GM18867 (cell line): ENCODE data around the gene SPRED1.
"Not testable (repeated sequence)": the region's sequence is repeated elsewhere in the genome, so short reads cannot be mapped to it uniquely, and the experiment has no call there.

Experiments
- ATAC-seq: cut with Tn5 transposase; IDR thresholded peaks from one replicate; pipeline ENCODE4 v1.9.1; 2021; ENCODE audit warnings: mild to moderate bottlenecking, moderate library complexity; ENCODE audit not compliant: unreplicated experiment

Gene SPRED1

DNA sequence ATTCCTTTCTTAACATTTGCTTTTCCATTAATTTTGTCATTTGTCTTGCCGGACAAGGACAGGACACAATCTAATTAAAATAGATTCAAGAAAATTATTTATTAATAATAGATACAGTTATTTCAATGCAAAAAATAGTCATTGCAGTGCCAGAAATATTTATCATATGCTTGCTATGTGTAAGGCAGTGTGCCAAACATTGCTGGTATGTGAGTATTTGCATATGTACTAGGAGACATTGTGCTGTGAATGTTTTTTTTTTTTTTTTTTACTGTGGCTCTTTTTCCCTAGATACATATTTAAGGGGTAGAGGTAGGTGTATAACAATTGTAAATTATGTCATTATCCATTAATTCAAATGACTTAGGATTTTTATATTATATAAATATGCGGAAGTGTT lies 23.3 kb downstream of the SPRED1 start:
- ATAC-seq: no peak

DNA sequence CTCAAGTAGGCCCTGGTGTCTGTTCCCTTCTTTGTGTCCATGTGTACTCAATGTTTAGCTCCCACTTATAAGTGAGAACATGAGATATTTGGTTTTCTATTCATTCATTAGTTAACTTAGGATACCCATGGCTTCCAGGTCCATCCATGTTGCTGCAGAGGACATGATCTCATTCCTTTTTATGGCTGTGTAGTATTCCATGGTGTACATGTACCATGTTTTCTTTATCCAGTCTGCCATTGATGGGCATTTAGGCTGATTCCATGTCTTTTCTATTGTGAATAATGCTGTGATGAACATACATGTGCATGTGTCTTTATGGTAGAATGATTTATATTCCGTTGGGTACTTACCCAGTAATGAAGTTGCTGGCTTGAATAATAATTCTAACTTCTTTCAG lies 24.6 kb downstream of the SPRED1 start:
- not testable (repeated sequence) for ATAC-seq

DNA sequence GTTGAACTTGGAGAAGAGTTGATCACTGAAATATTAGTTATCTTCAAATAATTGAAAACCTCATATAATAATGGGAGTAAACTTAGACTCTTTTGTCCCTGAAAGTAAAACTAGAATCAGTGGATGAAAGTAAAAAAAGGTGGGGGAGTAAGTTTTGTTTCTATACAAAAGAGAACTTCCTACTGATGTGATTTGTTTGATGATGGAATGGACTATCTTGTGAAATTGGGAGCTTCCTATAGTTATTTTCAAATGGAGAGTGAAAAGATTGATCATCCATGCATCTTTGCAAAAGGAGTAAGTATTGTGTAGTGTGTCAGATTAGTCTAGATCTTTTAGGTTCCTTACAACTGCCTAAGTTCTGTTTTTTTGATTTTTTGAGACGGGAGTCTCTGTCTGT lies 28.4 kb downstream of the SPRED1 start:
- ATAC-seq: no peak

DNA sequence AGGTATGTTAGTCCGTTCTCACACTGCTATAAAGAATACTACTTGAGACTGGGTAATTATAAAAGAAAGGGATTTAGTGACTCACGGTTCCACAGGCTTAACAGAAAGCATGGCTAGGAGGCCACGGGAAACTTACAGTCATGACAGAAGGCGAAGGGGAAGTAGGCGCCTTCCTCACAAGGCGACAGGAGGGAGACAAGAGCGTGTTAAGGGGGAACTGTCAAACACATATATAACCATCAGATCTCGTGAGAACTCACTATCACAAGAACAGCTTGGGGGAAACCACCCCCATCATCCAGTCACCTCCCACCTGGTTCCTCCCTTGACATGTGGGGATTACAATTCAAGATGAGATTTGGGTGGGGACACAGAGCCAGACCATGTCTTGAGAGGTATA lies 30.4 kb downstream of the SPRED1 start:
- no peak for ATAC-seq

DNA sequence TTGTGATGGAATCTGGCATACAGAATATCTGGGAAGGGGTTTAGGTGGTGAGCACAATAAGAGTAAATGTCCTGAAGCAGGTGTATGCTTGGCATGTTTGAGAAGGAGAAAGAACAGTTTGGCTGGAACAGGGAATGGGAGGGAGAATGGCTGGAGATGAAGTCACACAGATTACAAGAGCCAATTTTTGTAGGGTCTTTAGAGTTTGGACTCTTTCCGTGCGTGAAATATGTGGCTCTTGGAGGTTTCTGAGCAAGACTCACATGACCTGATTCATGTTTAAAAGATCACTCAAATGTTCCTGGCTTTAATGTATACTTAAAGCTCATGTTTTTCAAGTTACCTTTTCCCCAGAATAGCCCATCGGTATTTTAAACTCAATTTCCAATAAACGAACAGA lies 32.8 kb downstream of the SPRED1 start:
- ATAC-seq: no peak

DNA sequence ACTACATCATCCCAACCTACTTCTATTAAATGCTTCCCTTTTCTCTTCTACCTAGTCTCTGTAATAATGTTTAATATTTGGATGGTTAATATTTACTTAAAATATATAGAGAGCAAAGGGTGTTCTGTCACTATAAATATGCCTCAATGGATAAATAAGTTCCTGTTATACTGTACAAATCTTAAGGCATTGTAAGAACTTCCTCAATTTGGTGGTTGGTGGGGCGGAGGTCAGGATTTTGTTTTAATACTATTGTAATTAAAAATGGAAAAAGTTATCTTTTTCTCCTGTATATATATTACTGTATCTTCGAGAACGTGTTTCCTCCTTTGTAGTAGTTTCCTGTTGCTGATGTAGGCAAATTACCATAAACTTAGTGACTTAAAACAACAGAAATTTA lies 41.5 kb downstream of the SPRED1 start:
- no peak for ATAC-seq

DNA sequence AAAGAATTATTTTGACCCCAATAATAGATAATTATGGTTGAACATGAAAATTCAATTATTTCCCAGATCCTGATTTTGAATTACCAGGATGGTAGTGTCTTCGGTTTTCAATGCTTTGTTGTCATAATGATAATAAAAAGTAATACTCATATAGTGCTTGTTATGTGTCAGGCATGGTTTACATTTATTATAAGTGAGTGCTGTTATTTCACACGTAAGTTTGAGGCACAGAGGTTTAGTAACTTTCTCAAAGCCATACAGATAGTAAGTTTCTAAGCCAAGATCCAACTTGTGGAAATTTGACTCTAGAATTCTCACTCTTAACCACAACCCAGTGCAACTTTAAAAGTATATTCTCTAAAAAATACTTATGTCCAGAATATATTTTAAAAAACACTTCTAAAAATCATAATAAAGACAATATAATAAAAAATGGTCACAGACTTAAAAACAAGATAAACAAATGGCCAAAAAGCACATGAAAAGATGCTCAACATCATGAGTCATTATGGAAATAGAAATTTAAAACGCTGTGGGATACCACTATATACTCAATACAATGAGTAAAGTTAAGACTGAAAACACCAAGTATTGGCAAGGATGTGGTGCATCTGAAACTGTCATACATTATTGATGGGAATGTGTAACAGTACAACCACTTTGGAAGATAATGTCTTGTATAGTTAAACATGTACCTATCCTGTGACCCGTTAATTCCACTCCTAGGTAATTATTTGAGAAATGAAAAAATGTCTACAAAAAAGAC lies 45.2 kb downstream of the SPRED1 start:
- ATAC-seq: peak; percentile 70

DNA sequence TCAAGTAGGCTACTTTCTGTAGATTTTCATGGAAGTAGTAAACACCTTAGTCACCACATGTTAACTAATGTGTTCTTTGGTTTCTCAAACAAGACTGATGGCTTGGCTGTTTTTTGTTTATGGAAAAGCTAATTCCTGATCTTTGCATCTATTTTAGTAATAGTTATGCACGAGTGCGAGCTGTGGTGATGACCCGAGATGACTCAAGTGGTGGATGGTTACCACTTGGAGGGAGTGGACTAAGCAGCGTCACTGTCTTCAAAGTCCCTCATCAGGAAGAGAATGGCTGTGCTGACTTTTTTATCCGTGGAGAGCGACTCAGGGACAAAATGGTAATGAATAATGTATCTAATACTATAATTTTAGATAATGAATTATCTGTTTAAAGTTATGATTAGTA lies 46.6 kb downstream of the SPRED1 start:
- no peak for ATAC-seq

DNA sequence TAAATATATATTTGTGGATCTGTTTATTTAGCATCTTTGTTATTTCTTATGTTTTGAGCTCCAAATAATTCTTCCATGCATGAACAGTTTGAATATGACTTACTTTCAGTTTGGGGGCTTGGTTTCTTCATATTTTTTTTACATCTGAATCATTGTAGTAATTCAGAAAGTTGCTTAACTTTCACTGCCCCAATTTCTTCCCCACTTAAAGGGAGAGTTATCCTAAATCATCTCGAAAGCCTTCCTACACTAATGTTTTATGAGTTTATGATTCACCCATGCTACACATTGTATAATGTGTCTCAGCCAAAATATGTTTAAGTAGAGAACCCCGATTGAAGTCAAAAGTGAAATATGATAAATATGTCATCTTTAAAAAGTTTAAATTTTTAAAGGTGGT lies 47.8 kb downstream of the SPRED1 start:
- no peak for ATAC-seq

DNA sequence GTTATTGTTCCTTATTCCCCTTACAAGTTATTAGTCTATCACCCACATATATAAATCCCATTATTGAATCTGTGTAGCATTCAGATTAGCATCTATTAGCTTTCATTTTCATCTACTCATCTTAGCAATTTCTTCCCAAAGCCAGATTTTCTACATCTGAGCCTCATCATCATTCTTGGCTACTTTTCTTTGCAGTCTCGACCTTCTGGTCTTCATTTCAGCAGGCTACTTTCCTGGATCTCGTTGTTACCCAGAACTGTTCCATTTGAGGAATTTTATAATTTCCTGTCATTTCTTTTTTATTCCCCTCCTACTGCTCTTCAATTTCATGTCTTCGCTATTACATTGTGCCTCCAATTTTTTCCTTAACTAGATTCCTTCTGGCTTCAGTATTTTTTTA lies 51.8 kb downstream of the SPRED1 start:
- no peak for ATAC-seq

DNA sequence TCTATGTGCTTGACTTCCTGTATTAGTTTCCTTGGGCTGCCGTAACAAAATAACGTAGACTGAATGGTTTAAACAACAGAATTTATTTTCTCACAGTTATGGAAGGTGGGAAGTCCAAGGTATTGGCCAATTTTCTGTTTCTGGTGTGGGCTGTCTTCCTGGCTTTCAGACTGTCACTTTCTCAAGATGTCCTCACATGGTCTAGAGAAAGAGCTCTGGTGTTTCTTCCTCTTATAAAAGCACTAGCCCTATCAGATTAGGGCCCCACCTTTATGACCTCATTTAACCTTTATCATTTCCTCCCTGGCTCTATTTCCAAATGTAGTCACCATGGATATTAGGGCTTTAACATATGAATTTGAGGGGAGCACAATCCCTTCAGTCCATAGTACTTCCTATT lies 54.6 kb downstream of the SPRED1 start:
- no peak for ATAC-seq

DNA sequence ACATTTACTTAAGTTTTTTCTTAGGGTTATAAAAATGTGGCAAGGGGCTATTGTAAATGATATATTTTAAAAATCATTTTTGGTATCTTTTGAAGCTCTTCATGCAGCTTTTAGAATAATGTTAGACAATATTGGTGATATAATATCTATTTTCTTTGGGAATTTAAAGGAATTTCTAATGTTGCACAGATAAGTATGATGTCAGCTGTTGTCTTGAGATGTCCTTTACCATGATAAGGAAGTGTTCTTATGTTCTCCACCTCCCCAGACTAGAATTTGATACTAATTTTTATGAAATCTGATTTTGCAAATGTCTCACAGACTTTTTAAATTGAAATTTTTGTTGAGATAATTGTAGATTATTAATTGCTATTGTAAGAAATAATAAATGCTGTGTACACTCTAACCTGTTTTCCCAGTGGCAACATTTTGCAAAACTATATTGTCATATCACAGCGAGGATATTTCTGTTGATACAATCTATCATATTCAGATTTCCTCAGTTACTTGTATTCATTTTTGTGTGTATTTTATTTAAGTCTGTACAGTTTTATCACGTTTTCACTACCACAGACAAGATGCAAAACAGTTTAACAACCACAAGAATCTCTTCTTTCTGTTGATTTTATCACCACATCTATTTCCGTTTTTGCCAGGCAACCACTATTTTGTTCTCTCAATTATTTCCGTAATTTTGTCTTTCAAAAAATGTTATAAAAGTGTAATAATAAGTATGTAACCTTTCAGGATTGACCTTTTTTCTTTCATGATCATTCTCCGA lies 55.4 kb downstream of the SPRED1 start:
- peak; percentile 46 for ATAC-seq

DNA sequence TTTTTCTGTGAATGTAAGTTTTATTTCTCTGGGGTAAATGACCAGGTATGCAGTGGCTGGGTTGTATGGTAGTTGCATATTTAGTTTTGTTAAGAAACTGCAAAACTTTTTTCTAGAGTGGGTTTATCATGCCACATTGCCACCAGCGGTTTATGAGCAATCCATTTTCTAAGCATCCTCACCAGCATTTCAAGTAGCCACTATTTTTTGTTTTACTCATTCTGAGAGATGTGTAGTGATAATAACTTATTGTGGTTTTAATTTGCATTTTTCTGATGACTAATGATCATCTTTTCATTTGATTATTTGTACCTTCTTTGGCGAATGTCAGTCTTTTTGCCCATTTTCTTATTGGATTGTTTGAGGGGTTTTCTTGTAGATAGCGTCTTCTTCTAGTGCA lies 56.2 kb downstream of the SPRED1 start:
- ATAC-seq: peak; percentile 86

DNA sequence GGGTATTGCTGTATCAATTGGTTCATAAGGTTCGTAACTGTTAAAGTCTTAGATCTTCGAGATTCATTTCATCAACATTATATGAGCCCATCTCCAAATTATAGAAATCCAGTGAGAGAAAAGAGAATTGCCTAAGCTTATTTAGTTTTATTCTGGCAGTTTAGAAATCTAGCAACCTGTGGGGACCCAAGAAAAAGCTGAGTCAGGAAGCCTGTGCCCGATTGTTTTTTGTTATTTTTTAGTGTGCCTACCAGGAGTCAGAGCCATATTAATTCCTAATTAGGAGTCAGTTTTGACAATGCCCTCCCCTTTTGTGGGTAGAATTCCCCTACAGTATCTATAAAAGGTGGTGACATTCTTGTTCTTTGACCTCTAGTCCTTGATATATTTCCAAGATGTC lies 59.6 kb downstream of the SPRED1 start:
- no peak for ATAC-seq

DNA sequence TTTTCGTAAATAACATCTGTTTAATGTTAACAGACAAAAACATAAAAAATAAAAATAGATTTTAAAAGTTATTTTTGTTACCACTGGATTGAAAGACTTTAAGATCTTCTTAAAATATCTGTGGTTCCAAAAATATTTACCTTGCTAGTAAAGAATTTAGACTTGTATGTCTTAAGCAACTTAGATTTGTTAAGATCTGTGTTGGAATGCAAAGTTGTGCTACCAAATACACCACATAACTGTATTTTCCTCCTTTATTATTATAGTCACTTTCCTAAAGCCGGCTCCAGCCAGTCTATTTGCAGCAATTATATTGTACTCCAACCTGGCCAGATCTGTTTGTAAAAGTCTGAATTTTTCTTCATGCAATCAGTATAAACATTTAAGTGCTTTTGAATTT lies 63.7 kb downstream of the SPRED1 start:
- ATAC-seq: no peak

DNA sequence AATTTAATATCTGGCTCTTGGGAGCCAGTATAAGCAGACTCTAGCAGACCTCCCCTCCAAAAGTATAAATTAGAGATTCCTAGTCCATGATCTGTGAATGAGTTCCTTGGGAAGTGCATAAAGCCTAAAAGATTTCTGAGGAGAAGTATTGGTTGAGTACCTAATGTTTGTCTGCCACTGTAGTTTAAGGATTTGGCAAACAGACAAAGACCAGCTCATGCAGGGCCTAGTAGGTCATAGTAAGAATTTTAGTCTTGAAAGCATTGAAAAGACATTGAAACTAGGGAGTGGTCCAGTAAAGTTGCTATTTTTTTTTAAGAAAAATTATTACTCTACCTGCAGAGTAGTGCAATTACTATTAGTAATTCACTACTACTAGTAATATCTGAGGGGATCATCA lies 67.5 kb downstream of the SPRED1 start:
- no peak for ATAC-seq

DNA sequence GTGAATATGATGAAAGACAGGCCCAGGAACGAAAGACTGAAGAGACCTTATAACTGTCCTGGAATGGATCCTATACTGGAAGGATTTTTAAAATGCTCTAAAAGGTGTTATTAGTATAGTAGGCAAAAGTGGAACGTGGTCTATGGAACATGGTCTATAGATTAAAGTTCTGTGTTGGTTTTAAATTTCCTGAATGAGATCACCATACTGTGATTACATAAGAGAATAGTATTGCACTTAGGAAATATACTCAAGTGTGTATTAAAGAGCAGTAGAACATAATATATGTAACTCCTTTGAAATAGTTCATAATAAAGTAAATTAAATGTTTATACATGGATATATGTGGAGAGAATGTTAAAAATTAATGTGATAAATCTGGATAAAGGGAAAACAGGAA lies 68.2 kb downstream of the SPRED1 start:
- ATAC-seq: no peak

DNA sequence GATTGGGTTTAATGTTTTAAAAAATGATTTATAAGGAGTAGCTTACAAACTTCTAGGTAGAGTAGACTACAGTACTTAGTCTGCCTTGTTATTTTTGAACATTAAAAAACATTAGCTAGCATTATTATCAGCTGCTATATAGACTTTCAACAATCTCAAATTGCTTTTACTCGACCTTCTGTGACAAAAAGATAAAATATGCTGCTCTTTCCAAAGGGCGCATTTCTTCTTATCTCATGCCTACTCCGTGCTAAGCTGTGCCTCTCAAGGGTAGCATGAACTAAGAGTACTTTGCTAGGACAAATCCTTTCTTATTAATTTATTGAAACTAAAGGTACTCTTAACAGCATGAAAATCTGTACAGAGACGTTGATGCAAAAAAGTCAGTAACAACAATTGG lies 71.3 kb downstream of the SPRED1 start:
- ATAC-seq: no peak

DNA sequence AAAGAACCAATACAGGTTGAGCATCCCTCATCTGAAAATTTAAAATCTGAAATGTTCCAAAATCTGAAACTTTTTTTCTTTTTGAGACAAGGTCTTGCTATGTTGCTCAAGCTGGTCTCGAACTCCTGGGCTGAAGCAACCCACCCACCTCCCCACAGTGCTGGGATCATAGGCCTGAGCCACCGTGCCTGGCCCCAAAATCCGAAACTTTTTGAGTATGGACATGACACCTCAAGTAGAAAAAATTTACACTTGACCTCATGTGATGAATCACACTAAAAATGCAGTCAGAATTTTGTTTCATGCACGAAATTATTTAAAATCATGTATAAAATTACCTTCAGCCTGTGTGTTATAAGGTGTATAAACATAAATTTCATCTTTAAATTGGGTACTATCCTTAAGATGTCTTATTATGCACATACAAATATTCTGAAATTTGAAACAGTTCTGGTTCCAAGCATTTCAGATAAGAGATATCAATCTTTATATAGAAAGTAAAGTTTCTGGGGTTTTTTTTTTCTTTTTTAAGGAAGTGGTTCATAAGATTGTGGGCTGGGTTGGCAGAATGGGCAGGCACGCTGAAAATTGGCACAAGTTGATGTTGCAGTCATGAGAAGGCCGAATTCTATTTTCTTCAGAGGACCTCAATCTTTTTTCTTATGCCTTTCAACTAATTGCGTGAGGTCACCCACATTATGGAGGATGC lies 72.5 kb downstream of the SPRED1 start:
- no peak for ATAC-seq

DNA sequence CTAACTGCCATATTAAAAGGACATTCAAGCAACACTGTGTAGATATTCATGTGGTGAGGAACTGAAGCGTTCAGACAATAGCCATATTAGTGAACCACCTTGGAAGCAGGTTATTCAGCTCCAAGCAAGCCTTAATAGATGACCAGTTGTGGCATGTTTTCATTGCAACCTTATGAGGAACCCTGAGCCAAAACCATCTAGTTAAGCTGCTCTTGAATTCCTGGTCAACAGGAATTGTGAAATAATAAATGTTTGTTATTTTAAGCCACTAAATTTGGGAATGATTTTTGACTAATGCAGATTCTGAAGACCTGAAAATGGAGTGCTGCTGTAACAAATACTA lies 73.0 kb downstream of the SPRED1 start:
- ATAC-seq: no peak

DNA sequence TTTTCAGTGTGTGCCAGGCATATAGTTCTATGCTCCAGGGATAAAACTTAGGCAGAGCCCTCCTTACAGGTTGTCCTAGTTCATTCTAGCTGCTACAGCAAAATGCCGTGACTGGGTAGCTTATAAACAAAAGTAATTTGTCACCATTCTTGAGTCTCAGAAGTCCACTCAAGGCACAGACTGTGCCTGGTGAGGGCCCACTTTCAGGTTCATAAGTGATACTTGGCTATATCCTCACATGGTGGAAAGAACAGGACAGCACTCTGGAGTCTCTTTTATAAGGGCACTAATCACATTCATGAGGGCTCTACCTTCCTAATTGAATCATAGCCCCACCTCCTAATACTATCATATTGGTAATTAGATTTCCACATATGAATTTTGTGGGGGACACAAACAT lies 80.1 kb downstream of the SPRED1 start:
- no peak for ATAC-seq

DNA sequence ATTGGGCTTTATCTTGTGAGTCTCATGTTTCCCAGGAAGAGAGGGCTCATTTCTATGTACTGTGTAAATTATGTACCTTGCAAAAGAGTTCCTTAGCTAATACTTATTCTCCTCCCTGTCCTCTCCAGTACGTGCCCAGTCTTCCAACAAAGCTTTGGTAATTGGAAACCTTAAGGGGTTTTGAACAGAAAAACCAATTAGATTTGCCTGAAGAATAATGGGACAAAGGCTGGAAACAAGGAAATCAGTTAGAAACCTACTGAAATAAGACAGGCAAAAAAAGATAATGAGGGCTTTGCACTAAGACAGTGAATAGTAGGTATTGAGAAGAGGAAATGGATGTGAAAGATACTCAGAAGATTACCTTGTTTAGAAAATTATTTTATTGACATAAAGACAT lies 82.5 kb downstream of the SPRED1 start:
- no peak for ATAC-seq
